ENCODE results near the gene RTL10.

RTL10 gene

GRCh38 chr22:19891317-19892256, 36.9 kb upstream of the RTL10 start:
- POLR2A ChIA-PET, result interaction anchor here (0.9 to 1.5 kb wide), 4 partner anchors 22 to 168 kb away, joined by 3 to 6 read pairs (median 3); partner anchors contain the start of genes GNB1L and RTL10
- CTCF ChIA-PET, result interaction anchor here (1.5 kb wide), 1 partner anchor 19 kb away, joined by 7 read pairs; no protein-coding TSS in a partner anchor
- TF ChIP-seq BHLHE40 (IDR thresholded peaks at IDR 0.05; ENCODE audit: borderline replicate concordance) (no peak), CTBP1 (IDR thresholded peaks at IDR 0.05; ENCODE audit: borderline replicate concordance) (no peak), ARNT (IDR thresholded peaks at IDR 0.05) (no peak), NFRKB (IDR thresholded peaks at IDR 0.05) (no peak), L3MBTL2 (conservative IDR thresholded peaks at IDR 0.05) (no peak), ZNF384 (IDR thresholded peaks at IDR 0.05) (no peak), HDGF (IDR thresholded peaks at IDR 0.05; ENCODE audit: borderline replicate concordance) (no peak)
- no peak for DNase-seq (ENCODE audit: extremely low spot score)

DNA sequence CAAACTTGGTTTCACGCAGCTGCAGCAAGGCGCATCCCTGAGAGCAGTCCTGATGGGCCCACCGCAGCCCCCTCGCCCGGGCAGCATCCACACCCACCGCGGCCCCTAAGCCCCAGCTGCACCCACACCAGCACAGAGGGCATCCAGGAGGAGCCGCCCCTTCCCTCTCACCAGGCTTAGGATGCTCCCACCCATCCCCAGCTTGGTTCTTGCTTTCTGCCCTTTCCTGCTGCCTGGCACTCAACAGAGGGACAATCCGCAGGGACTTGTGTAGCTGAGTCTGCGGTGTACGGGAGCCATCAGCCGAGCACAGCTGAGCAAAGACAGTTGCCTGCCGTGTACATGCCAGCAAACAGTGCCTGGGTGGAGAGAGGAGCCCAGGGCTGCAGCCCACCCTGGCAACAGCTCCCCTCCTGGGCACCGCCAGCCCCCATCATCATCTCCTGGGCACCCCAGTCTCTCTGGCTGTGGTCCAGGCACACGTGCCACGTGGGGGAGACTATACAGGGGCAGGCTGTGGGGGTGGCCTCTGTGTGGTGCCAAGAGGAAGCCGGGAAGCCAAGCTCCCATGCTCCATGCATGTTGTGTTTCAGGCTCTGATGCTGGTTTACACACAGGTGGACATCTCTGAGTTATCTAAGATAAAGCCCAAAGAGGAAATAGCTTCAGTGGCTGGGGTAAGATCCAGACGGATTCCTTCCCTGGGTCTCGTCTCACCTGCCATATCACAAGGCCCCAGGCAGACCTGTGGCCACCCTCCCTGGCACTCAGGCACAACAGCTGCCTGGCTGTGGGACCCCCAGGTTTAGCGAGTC, 36.0 kb upstream of the RTL10 start:
- ChIA-PET CTCF (interaction anchor here (0.8 to 1.5 kb wide), 4 partner anchors 14 to 160 kb away, joined by 3 to 7 read pairs (median 4); no protein-coding TSS in a partner anchor), POLR2A (interaction anchor here (0.8 to 1.2 kb wide), 4 partner anchors 21 to 167 kb away, joined by 3 read pairs; partner anchors contain the start of genes GNB1L and RTL10)
- TF ChIP-seq FOXM1 (IDR thresholded peaks at IDR 0.05; ENCODE audit: borderline replicate concordance) (no peak), FOXA1 (IDR thresholded peaks at IDR 0.05) (no peak), SP1 (IDR thresholded peaks at IDR 0.05) (no peak), HDGF (IDR thresholded peaks at IDR 0.05; ENCODE audit: borderline replicate concordance) (no peak), CTBP1 (IDR thresholded peaks at IDR 0.05; ENCODE audit: borderline replicate concordance) (no peak), TARDBP (IDR thresholded peaks at IDR 0.05) (no peak), ZNF384 (IDR thresholded peaks at IDR 0.05) (no peak), SUZ12 (IDR thresholded peaks at IDR 0.05) (no peak), NFRKB (IDR thresholded peaks at IDR 0.05) (no peak), ELF4 (IDR thresholded peaks at IDR 0.05) (no peak), PKNOX1 (IDR thresholded peaks at IDR 0.05) (no peak), L3MBTL2 (conservative IDR thresholded peaks at IDR 0.05) (no peak), ARNT (IDR thresholded peaks at IDR 0.05) (no peak)
- DNase-seq (ENCODE audit: extremely low spot score), result no peak

- POLR2A ChIA-PET, result interaction anchor here (1.2 kb wide), 1 partner anchor 166 kb away, joined by 3 read pairs; no protein-coding TSS in a partner anchor
- TF ChIP-seq SP1 (IDR thresholded peaks at IDR 0.05) (no peak), SUZ12 (IDR thresholded peaks at IDR 0.05) (no peak), FOXK2 (IDR thresholded peaks at IDR 0.05) (no peak), ARNT (IDR thresholded peaks at IDR 0.05) (no peak), HDGF (IDR thresholded peaks at IDR 0.05; ENCODE audit: borderline replicate concordance) (no peak), FOXA1 (IDR thresholded peaks at IDR 0.05) (no peak), LEF1 (IDR thresholded peaks at IDR 0.05; ENCODE audit: borderline replicate concordance) (no peak), FOXM1 (IDR thresholded peaks at IDR 0.05; ENCODE audit: borderline replicate concordance) (no peak), NFRKB (IDR thresholded peaks at IDR 0.05) (no peak), BHLHE40 (IDR thresholded peaks at IDR 0.05; ENCODE audit: borderline replicate concordance) (no peak), PKNOX1 (IDR thresholded peaks at IDR 0.05) (no peak), CTBP1 (IDR thresholded peaks at IDR 0.05; ENCODE audit: borderline replicate concordance) (no peak), TARDBP (IDR thresholded peaks at IDR 0.05) (no peak), ELF4 (IDR thresholded peaks at IDR 0.05) (no peak), L3MBTL2 (conservative IDR thresholded peaks at IDR 0.05) (no peak), ZNF384 (IDR thresholded peaks at IDR 0.05) (no peak)
- DNase-seq (ENCODE audit: extremely low spot score), result no peak
- CTCF ChIA-PET, result interaction anchor here (0.8 to 1.3 kb wide), 3 partner anchors 15 to 160 kb away, joined by 3 to 5 read pairs (median 4); no protein-coding TSS in a partner anchor
Measured at GRCh38 chr22:19889951-19890350, 35.3 kb upstream of the RTL10 start.

- DNase-seq (ENCODE audit: extremely low spot score), result no peak
- POLR2A ChIA-PET, result interaction anchor here (2.3 kb wide), 1 partner anchor 33 kb away, joined by 12 read pairs; the partner anchor contains the start of genes GNB1L and RTL10
- TF ChIP-seq NFRKB (IDR thresholded peaks at IDR 0.05), result no peak
- TF ChIP-seq FOXA1 (IDR thresholded peaks at IDR 0.05), result no peak
- no peak for TF ChIP-seq FOXM1 (IDR thresholded peaks at IDR 0.05; ENCODE audit: borderline replicate concordance)
- no peak for TF ChIP-seq HDGF (IDR thresholded peaks at IDR 0.05; ENCODE audit: borderline replicate concordance)
- no peak for TF ChIP-seq L3MBTL2 (conservative IDR thresholded peaks at IDR 0.05)
- no peak for TF ChIP-seq PKNOX1 (IDR thresholded peaks at IDR 0.05)
- no peak for TF ChIP-seq ARNT (IDR thresholded peaks at IDR 0.05)
- TF ChIP-seq SUZ12 (IDR thresholded peaks at IDR 0.05), result no peak
- no peak for TF ChIP-seq LEF1 (IDR thresholded peaks at IDR 0.05; ENCODE audit: borderline replicate concordance)
- TF ChIP-seq ZNF384 (IDR thresholded peaks at IDR 0.05), result no peak
- no peak for TF ChIP-seq SP1 (IDR thresholded peaks at IDR 0.05)
- TF ChIP-seq ELF4 (IDR thresholded peaks at IDR 0.05), result no peak
- no peak for TF ChIP-seq BHLHE40 (IDR thresholded peaks at IDR 0.05; ENCODE audit: borderline replicate concordance)
- no peak for TF ChIP-seq CTBP1 (IDR thresholded peaks at IDR 0.05; ENCODE audit: borderline replicate concordance)
- no peak for TF ChIP-seq TARDBP (IDR thresholded peaks at IDR 0.05)
- no peak for TF ChIP-seq FOXK2 (IDR thresholded peaks at IDR 0.05)
- CTCF ChIA-PET, result interaction anchor here (1.1 to 1.5 kb wide), 2 partner anchors 15 to 22 kb away, joined by 3 to 4 read pairs; no protein-coding TSS in a partner anchor
Measured at GRCh38 chr22:19888131-19888746, 33.6 kb upstream of the RTL10 start.

All from HEK293T (cell line).